ENCODE results near the gene ZNRF3. TPM values are rescaled to one million over a fixed set of nuclear protein-coding genes. Genes with fewer than 3 reads are reported as not detected.

Gene ZNRF3
- polyA plus RNA-seq, 4 donors: 25.9 to 31.7 (median 30.2) TPM

DNA sequence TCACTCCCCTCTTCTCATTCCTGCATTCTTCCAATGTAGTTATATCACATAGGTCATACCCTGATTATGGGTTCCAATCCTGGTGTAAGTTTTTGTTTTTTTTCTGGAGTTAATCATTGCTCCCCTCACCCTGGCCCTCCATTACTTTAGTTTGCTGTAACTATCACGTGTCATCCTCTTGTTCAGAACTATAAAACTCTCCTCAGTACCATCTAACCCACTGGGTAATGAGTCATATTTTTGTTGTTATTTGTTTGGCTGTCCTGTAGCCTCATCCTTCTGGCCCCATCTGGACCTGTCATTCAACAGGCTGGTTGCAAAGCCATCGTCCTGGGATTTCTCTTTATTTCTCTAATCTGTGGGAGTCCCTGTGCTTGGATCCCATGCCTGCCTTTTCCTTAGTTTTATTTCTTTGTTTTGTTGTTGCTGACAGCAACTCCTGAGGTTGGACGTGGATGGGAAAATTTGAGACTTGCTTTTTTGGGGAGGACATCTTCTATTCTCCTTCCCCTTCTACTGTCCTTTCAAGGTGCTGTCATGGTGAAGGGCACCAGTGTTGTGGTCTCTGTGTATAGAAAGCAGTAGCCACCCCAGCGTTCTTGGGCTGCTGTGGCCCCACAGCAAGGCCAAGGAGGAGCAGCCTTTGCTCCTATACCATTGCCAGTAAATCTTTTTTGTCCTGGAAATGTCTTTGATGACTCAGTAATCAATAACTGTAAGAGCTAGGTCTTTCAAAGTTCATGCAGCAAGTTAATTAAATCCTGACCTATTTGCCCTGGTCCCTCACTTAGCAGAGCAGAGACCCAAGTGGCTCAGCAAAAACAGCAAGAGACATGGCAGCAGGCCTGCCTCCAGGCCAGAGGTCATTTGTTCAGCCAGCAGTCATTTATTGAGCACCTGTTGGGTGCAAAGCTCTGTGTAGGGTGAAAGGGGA lies 95.8 kb downstream of the ZNRF3 start:
- DNase-seq (ENCODE audit: low read depth in 4 of 4, low spot score in 2 of 4): no peak

DNA sequence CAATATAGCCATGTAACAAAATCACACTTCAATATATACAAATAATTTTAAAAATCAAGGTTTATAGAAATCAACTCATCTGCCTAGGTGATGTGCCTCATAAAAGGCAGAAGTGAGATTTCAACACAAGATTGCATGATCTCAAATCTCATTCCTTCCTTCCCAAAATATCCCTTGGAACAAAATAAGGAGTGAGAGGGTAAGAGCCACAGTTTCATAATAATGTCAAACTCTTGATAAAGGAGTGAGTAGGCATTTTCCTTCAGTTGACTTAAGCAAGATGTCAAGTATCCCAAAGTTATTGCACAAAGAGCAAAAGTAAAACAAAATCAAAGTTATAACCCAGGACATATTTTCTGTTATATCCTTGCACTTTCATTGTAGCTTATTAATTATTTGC lies 97.0 kb downstream of the ZNRF3 start:
- DNase-seq (ENCODE audit: low read depth in 4 of 4, low spot score in 2 of 4): no peak

DNA sequence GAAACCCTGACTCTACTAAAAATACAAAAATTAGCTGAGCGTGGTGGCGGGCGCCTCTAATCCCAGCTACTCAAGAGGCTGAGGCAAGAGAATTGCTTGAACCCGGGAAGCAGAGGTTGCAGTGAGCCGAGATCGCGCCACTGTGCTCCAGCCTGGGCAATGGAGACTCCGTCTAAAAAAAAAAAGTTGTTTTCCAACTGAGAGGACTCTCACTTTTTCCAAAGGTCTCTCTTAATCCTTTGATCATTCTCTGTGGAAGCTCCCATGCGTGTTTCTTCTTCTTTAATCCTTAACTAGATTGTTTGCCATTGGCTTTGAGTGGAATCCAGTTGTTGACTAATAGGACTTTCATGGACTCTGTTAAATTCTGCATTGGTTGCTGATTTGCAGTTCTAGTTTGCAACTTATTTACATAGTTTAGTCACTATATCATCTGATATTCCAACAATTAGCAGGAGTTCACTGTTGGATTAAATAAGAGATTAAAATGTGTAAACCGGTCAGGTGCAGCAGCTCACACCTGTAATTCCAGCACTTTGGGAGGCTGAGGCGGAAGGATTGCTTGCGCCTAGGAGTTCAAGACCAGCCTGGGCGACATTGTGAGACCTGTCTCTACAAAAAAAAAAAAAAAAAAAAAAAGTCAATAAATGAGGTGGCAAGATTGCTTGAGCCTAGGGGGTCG lies 98.6 kb downstream of the ZNRF3 start:
- no peak for DNase-seq (ENCODE audit: low read depth in 4 of 4, low spot score in 2 of 4)

DNA sequence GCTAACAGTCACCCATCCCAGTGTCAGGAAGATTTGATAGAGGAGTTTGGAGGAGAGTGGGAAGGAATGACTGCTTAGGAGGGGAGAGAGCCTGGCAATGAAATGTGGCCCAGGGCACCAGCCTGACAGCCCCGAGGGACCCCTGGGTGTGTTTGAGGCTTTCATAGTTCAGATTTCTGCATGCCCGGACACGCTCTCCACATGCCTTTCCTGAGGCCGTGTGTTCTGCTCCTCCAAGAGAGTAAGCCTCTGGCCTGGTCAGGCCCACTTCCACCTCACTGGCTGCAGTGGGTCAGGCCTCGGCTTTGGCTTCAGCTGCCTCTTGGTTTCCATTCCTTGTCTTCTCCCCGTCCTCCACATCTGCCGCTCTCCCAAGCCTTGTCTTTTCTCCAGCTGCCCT lies 99.8 kb downstream of the ZNRF3 start:
- DNase-seq (ENCODE audit: low read depth in 4 of 4, low spot score in 2 of 4): no peak

DNA sequence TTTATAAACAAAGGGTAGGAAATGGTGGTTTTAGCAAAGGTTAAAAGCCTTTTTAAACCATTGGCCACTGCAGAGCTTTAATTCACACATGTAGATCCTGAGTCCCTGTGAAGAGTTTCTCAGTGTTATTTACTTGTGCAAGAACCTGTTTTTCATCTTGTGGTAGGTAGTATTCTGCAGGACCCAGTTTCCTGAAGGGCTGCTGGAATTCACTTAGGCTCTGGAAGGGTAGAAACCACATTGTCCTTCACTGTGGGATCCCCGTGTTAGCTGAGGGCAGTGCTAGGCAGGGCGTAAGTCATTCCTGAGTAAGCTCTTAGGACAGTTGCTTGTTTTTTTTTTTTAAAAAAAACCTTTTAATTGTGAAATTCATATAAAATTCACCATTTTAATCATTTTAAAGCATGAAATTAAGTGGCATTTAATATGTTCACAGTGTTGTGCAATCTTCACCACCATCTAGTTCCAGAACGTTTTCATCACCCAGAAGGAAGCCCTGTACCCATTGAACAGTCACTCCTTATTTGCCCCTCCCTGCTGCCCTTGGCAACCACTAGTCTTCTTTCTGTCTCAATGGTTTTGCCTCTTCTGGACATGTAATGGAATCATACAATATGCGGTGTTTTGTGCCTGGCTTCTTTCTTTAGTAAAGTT lies 100.5 kb downstream of the ZNRF3 start:
- DNase-seq (ENCODE audit: low read depth in 4 of 4, low spot score in 2 of 4): no peak

DNA sequence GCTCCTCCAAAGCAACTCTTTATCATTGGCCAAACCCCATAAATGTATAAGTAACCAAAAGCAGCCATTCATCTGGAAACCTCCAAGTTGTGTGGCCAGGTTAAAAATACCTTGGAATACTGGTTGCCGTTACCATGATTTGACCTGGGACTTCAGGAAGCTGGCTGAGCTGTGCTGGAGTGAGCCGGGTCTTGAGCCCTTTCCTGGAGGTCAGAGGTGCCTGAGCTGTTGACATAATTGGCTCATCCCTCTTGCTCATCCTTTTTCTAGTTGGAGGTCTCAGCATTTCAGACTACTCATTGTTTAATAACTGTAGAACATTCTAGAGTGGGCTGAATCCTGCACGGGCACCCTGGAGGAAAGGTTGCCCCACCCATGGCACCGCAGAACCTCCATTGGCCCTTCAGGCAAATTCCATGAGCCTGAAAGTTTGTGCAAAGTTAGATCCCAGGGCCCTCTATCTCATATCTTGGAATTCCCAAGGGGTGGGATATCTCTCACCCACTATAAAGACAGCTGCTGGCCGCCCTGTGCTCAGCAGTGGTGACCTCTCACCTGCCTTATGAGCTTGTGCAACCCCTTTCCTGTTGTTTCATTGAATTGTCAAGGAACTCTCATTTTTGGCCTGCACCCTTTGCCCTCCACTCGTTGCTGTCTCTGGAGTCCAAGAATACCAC lies 101.2 kb downstream of the ZNRF3 start:
- DNase-seq (ENCODE audit: low read depth in 4 of 4, low spot score in 2 of 4): no peak

DNA sequence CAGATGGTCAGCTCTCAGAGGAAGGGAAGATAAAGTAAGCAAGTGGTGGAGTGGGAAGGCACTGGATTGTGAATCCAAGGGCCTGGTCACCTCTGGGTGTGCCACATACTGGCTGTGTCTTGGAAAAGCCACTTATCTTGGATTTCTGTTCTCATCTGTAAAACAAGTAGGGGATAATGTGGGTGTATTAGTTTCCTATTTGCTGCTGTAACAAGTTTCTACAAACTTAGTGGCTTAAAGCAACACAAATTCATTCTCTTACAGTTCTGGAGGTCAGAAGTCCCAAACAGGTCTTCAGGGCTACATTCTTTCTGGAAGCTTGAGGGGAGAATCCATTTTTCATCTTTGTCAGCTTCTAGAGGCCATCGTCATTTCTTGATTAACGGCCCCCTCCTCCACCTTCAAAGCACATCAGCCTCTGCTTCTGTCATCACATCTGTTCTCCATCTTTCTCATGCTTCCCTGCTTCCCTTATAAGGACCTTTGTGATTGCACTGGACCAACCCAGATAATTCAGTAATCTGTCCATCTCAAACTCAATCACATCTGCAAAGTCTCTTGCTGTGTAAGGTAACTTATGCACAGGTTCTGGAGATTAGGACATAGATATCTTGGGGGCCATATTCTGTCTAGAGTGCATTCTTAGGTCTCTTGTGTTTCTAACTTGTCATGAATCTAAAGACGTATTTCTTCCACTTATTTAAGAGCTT lies 102.4 kb downstream of the ZNRF3 start:
- DNase-seq (ENCODE audit: low read depth in 4 of 4, low spot score in 2 of 4): no peak

DNA sequence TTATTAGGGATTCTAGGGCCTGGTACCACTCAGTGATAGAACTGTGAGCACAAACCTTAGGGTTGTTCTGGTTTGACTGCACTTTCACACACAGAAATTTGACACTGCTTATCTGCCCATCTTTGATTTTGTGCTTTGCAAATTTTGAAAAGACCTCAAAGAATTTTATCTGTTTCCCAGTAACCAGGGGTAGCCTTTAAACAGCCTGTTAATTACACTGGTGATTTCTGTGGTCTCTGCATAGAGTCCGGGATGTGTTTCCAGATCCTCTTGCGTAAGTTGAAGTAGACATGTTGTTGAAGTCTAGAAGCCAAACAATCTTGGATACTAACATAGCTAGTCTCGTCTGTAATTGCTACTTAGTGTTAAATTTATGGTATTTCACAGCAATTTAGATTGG lies 103.0 kb downstream of the ZNRF3 start:
- no peak for DNase-seq (ENCODE audit: low read depth in 4 of 4, low spot score in 2 of 4)

DNA sequence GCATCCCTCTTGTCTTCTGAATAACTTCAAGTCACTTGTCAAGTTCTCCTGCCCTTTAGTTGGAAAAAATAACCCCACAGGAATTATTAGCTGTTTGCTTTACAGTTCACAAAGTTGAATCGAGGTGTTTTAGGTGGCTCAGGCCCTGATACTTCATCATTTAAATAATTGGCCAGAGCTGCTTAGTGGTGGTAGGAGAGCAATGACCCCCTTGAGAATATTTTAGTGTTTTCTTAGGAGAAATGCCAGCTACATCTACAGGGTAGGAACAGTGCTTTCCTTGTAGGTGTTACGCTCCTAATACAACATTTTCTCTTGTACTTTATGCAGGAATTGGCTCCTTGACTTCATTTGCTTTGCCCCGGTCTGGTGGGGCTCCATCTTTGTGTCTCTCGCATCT lies 105.1 kb downstream of the ZNRF3 start:
- no peak for DNase-seq (ENCODE audit: low read depth in 4 of 4, low spot score in 2 of 4)

DNA sequence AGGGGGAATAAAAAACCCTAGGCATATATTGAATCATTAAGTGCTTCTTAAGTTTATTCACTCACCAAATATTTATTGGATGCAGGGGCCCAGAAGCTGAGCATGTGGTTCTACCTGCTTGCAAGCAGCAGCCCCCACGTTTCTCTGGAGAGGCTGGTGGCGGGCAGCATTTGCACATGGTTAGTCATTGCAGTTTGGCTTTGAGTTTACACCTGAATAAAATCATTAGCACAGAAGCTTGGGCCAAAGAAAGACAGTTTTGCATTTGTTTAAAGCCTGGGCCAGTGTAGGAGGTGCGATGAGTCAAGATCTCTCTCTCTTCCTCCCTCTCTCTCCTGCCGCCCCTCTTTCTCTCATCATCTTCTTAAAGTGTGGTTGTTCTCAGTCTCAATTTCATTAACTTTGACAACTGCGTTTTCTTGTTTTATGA lies 105.7 kb downstream of the ZNRF3 start:
- DNase-seq (ENCODE audit: low read depth in 4 of 4, low spot score in 2 of 4): no peak

DNA sequence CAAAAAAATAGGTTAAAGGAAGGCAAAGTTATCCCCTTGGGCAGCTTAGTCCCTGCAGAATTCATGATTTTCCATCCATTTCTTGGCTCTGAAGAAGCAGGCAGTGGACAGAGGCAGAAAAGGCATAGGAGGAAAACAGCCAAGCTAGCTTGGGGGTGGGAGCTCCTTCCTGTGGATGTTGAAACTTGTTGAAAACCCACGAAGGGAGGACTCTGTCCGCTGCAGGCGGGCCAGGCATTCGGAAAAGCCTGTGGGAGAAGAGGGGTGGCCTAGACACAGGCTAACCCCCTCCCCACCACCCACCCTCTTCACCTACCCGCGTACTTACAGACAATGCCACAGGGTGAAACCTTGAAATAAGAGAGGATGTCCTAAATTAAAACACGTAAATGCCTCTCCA lies 106.1 kb downstream of the ZNRF3 start:
- no peak for DNase-seq (ENCODE audit: low read depth in 4 of 4, low spot score in 2 of 4)

DNA sequence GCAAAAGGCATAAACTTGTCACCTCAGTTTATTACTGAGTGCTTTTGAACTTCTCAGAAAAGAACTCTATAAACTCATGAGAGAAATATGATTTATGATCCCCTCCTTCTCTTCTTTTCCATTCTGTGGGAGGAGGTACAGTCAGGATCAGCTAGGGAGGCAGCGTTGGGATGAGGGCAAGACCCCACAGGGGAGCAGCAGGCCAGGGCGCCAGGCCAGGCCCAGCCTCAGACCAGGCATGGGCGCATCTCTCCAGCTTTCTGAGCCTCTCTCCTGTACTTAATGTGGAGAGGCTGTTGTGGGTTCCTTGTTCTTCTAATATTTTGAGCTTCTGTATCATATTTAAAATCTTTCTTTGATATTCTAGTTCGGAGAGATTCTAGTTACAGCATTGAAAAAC lies 106.5 kb downstream of the ZNRF3 start:
- DNase-seq (ENCODE audit: low read depth in 4 of 4, low spot score in 2 of 4): no peak

DNA sequence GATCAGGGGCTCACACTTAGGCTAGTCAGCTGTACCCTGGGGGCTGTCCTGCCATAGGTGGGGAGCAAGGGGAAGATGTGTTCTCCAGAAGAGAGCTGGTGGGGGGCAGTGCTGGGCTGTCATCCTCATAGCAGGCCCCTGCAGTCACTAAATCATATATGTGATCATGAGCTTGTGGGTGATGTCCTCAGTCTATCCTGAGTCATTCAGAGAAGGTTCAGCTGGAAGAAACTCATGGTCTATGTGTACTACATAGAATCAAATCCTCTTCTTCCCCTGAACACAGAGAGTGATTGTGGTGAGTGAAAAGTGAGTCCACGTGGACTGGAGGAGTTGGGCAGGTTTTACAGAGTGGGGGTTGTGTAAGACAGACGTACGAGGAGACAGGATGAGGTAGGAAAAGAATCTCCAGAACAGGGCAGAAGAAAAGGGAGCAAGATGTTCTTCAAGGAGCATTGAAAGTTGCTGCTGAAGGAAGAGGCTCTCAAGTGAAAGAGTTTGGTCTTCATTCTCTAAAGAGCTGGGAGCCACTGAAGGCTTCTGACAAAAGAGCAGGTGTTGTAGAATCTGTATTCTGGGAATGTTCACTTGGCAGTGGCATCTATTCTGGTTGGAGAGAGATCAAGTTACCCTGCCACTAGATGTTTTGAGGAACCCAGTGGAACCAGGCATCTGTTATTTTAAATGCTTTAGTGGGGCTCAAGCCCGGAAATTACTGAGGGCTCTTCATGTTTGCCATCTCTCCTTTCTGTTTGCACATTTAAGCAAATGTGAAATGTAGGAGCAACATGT lies 109.4 kb downstream of the ZNRF3 start:
- no peak for DNase-seq (ENCODE audit: low read depth in 4 of 4, low spot score in 2 of 4)

DNA sequence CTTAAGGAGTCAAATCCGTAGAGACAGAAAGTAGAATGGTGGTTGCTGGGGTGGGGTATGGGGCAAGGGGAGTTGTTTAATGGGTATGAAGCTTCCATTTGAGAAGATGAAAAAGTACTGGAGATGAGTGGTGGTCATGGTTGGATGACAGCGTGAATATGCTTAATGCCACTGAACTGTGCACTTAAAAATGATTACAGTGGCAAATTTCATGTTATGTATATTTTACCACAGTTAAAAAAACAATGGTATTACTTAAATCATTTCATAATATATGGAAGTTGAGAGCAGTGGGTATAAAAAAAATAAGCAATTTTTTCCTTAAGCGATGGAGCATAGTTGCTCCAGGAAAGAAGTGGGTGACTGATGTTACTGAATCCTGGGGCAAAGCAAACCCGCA lies 111.2 kb downstream of the ZNRF3 start:
- no peak for DNase-seq (ENCODE audit: low read depth in 4 of 4, low spot score in 2 of 4)

DNA sequence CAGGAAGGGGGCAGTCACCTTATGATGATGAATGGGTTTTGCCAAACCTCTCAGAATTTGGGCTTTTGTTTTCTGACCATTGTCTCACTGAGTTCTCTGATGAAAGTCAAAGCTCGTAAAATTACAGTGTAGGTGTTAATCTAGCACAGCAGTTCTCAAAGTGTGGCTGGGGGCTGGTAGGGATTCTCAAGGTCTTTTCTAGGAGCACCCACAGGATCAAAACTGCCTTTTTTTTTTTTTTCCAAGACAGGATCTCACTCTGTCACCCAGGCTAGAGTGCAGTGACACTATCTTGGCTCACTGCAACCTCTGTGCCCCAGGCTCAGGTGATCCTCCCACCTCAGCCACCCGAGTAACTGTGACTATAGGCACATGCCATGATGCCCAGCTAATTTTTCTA lies 112.2 kb downstream of the ZNRF3 start:
- DNase-seq (ENCODE audit: low read depth in 4 of 4, low spot score in 2 of 4): no peak

DNA sequence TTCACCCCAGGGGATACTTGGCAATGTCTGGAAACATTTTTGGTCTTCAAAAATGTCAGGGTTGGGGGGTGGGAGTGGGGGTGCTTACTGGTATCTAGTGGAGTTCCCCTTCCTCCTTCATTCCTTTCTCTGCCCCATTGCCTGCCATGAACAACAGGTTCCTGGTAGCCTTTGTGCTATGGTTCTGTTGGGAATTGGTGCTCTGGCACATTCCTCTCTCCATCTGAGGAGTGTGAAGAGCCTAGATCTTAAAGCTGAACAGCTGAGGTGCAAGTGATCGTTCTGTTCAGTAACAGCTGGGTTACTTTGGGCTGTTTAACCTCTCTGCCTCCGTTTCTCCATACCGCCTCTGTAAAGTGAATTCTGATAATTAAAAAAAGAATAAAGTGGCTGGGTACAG lies 114.0 kb downstream of the ZNRF3 start:
- DNase-seq (ENCODE audit: low read depth in 4 of 4, low spot score in 2 of 4): no peak

DNA sequence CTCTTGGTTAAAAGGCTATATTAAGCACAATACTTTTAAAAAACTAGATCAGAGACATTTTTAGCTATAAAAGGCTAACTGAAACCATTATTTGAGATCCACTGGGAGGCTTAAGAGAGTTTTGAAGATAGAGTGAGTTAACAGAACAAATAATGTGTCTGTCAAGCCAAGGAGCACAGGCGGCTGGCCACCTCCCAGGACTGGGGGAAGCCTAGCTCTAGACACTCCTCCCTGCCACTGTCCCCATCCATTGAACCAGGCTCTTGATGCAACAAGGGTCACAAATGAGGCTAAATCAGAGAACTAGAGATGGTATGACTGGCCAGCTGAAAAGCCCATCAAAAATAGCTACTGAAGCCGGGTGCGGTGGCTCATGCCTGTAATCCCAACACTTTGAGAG lies 115.3 kb downstream of the ZNRF3 start:
- no peak for DNase-seq (ENCODE audit: low read depth in 4 of 4, low spot score in 2 of 4)

DNA sequence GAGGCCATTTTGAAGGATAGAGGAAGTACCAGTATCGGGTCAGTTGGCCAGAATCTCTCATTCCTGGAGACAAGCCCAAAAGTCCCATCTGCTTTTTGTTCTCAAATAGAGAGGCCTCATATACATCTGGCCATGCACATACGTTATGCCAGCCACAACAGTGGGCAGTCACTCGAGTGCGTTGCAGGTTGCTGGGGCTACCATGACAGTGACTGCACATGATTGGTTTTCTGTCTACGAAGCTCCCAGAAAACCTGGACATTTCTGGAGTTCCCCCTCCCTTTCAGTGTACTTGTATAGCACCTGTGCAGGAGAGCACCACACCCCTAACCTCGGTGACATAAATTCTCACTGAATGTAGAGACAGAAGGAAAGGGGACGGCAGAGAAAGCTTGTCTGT lies 116.1 kb downstream of the ZNRF3 start:
- DNase-seq (ENCODE audit: low read depth in 4 of 4, low spot score in 2 of 4): no peak

DNA sequence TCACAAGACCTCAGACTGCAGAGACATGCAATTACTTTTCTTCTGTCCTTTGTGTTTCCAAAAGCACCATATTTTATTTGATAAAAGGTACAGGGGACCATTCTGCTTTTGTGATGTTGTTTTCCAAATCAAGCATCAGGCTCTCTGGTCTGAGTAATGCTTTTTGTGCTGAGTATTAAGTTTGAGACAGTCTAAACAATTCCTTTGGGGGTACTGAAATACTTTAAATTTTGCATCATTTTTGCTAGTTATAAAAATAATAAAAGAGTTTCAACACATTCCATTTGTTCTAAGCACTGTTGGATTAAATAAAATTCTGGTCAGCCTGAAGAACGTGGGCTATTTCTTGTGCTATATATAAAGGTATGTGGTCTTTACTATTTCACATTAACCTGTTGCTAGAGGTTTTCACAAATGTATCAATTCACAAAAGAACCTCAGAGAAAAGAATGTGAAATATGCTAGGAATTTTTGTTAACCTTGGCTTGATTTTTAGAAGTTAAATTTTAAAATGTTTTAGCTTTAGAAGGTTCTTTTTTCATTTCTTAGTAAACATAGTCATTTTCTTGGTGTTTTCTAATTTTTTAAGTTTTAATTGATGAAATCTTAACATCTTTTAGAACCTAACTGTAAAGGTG lies 116.7 kb downstream of the ZNRF3 start:
- no peak for DNase-seq (ENCODE audit: low read depth in 4 of 4, low spot score in 2 of 4)
